ENCODE measurements around the gene CSNK1A1L.

GRCh38 chr13:37059848-37060192 lies 45.6 kb downstream of the CSNK1A1L start:
- TF ChIP-seq CTCF (IDR thresholded peaks at IDR 0.05 in 8 of 11, conservative IDR thresholded peaks at IDR 0.05 in 3 of 11) (no peak), POLR2AphosphoS5 (IDR thresholded peaks at IDR 0.05) (no peak)

Data from spleen (tissue), 7 donors.